HepG2 (cell line): ENCODE results near the gene SP1.

Experiments used
- GLMP ChIP-seq: sonication (generic); formaldehyde crosslinking; IDR thresholded peaks from 2 replicates; pipeline ENCODE4 v1.9.0; 2021; ENCODE audit warnings: missing genetic modification reagents, mild to moderate bottlenecking, borderline replicate concordance
- MXD4 ChIP-seq: IDR thresholded peaks from 2 replicates; pipeline ENCODE4 v1.6.1; 2016; ENCODE audit warnings: mild to moderate bottlenecking, missing biosample characterization, missing genetic modification reagents
- POLR2AphosphoS5 ChIP-seq: IDR thresholded peaks from 2 replicates; pipeline ENCODE4 v1.6.1; 2012; ENCODE audit warnings: low read depth, low read length

DNA sequence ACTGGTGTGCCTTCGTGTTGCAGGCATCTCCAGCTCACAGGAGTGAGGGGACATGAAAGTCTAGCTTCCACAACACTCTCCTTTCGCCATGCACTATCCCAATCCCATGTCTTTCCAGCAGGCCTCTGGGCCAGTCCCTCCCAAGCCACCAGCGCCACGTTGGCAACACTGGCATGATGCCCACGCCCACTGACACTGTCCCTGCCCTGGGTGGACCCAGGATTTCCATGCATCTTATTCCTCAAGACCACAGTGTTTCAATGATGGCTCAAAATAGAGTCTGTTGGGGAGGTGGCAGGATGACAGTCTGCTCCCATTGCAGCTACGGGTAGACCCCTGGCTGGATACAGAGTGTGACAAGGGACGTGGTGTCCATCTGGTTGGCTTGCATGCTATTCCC, 46.1 kb upstream of the SP1 start:
- TF ChIP-seq GLMP (CRISPR knock-in tag) (no peak), POLR2AphosphoS5 (no peak), MXD4 (CRISPR knock-in tag) (no peak)
